ENCODE results near the gene RNF150. TPM values are rescaled to one million over a fixed set of nuclear protein-coding genes. Genes with fewer than 3 reads are reported as not detected.

Gene RNF150
- total and polyA plus RNA-seq, 2 of the 8 experiments (the other 6 are each of a cell fraction or from before 2014, with no cell fraction given) = 3.4 to 4.8 TPM

DNA sequence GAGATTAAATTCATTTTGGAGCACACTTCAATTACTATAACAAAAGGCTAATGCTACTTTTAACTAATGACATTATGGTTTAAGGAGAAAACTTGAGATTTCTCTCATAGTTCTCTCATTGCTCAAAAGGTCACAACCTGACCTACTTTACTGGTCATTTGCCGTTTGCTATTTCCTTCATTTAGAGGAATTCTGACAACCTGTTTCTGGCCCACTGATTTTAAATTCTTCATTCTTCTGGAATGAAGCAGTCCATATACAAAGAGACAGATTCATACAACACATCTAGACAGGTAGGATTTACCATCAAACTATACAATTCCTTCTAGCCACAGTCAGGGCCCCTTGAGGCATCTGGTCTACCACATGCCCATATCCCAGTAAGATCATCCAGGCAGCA is 14.2 kb downstream of the RNF150 start:
- Histone ChIP-seq H3K27ac (ENCODE audit: low read depth, low read length) (no peak overlapping the region), H3K18ac (ENCODE audit: extremely low read depth, low read length) (no peak overlapping the region), H3K79me2 (ENCODE audit: control insufficient read depth in 1 of 2, insufficient read depth in 2 of 2, low read length in 2 of 2) (no peaks in the 10 kb centered on the region), H2AK5ac (ENCODE audit: low read depth, low read length) (no peak overlapping the region), H3K56ac (replicated peaks; ENCODE audit: insufficient read length, low read depth, low read length) (no peak overlapping the region), H3K27me3 (replicated peaks in 1 of 4; ENCODE audit: control insufficient read depth in 3 of 4, extremely low read depth in 1 of 4, insufficient read depth in 3 of 4, low read length in 3 of 4) (no peaks in the 10 kb centered on the region), H4K8ac (ENCODE audit: extremely low read depth, insufficient read depth, low read length) (no peak overlapping the region), H3K4me1 (replicated peaks in 1 of 4; ENCODE audit: control insufficient read depth in 3 of 4, insufficient read depth in 4 of 4, low read length in 3 of 4) (peaks cover 0 to 6% (median 0%) of the 10 kb centered on the region in 4 experiments; a peak in 2 of 7 replicates), H3K4me3 (ENCODE audit: extremely low read depth in 1 of 4, insufficient read depth in 2 of 4, low read depth in 3 of 4, low read length in 4 of 4) (no peak overlapping the region), H3K79me1 (ENCODE audit: low read depth, low read length) (no peaks in the 10 kb centered on the region), H4K5ac (ENCODE audit: insufficient read length, low read depth, low read length) (no peak overlapping the region), H3K9me3 (ENCODE audit: insufficient read depth in 2 of 2, low read depth in 1 of 2, low read length in 1 of 2) (no peaks in the 10 kb centered on the region), H2BK12ac (ENCODE audit: low read depth, low read length) (no peak overlapping the region), H2AFZ (ENCODE audit: low read length) (no peak overlapping the region), H3K4ac (replicated peaks; ENCODE audit: insufficient read length, low read depth, low read length) (no peak overlapping the region), H2BK120ac (replicated peaks; ENCODE audit: low read depth, low read length) (no peak overlapping the region), H4K20me1 (replicated peaks in 1 of 2; ENCODE audit: control insufficient read depth in 1 of 2, insufficient read depth in 2 of 2, low read length in 2 of 2) (no peaks in the 10 kb centered on the region), H3K14ac (ENCODE audit: insufficient read length) (no peak overlapping the region), H3K4me2 (ENCODE audit: insufficient read depth in 1 of 2, low read depth in 2 of 2, low read length in 2 of 2) (no peak overlapping the region), H3K23ac (ENCODE audit: insufficient read length) (no peak overlapping the region), H2BK15ac (ENCODE audit: low read length) (no peak overlapping the region), H3K36me3 (ENCODE audit: control insufficient read depth in 2 of 4, insufficient read depth in 4 of 4, low read length in 3 of 4) (no peaks in the 10 kb centered on the region), H2BK20ac (ENCODE audit: low read length) (no peak overlapping the region), H3K9ac (replicated peaks in 1 of 4; ENCODE audit: extremely low read depth in 1 of 4, low read depth in 3 of 4, low read length in 3 of 4) (no peak overlapping the region), H2BK5ac (ENCODE audit: low read depth, low read length) (no peak overlapping the region), H4K91ac (replicated peaks; ENCODE audit: insufficient read length, low read length) (no peak overlapping the region), H3K23me2 (ENCODE audit: low read depth, low read length) (no peaks in the 10 kb centered on the region)
- FAIRE-seq = no peak
- POLR2A ChIA-PET (ENCODE audit: partially characterized antibody) = no interaction called here
- DNase-seq (ENCODE audit: low read depth in 1 of 2, low spot score in 2 of 2) = no peak
- CTCF ChIA-PET (ENCODE audit: partially characterized antibody) = interaction anchor here (1.7 kb wide), 1 partner anchor 15 kb away, joined by 7 read pairs; the partner anchor contains the start of gene RNF150
- no peak for TF ChIP-seq KDM1A (IDR thresholded peaks at IDR 0.05; ENCODE audit: borderline replicate concordance, low read length)
- no peak for TF ChIP-seq HDAC6 (IDR thresholded peaks at IDR 0.05; ENCODE audit: low read depth, low read length)
- no peak for TF ChIP-seq SIRT6 (IDR thresholded peaks at IDR 0.05; ENCODE audit: low read length)
- TF ChIP-seq EP300 (IDR thresholded peaks at IDR 0.05; ENCODE audit: borderline replicate concordance in 1 of 2, low read depth in 2 of 2, low read length in 2 of 2) = no peak
- no peak for TF ChIP-seq NRF1 (IDR thresholded peaks at IDR 0.05; ENCODE audit: low read depth, low read length)
- no peak for TF ChIP-seq EZH2 (IDR thresholded peaks at IDR 0.05; ENCODE audit: low read depth, low read length, severe bottlenecking)
- no peak for TF ChIP-seq GTF2F1 (IDR thresholded peaks at IDR 0.05; ENCODE audit: borderline replicate concordance, low read depth, low read length)
- TF ChIP-seq CBX5 (IDR thresholded peaks at IDR 0.05; ENCODE audit: low read depth, low read length) = no peak
- TF ChIP-seq RAD21 (IDR thresholded peaks at IDR 0.05 in 1 of 2, conservative IDR thresholded peaks at IDR 0.05 in 1 of 2; ENCODE audit: low read depth in 2 of 2, low read length in 2 of 2) = no peak
- no peak for TF ChIP-seq CEBPB (IDR thresholded peaks at IDR 0.05; ENCODE audit: low read depth, low read length)
- TF ChIP-seq, protein P1, sequence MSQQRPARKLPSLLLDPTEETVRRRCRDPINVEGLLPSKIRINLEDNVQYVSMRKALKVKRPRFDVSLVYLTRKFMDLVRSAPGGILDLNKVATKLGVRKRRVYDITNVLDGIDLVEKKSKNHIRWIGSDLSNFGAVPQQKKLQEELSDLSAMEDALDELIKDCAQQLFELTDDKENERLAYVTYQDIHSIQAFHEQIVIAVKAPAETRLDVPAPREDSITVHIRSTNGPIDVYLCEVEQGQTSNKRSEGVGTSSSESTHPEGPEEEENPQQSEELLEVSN (IDR thresholded peaks at IDR 0.05) = no peak
- TF ChIP-seq CTBP2 (IDR thresholded peaks at IDR 0.05; ENCODE audit: borderline replicate concordance, insufficient read depth, insufficient read length, low read length) = no peak
- no peak for TF ChIP-seq TBP (IDR thresholded peaks at IDR 0.05; ENCODE audit: low read depth, low read length)
- 87% methylated on average over 1 of the region's 1 CpG; no CpG with 5 or more reads in 1 of the 2 experiments for WGBS, 2 experiments (ENCODE audit: extremely low coverage in 1 of 2, insufficient coverage in 1 of 2, insufficient read length in 1 of 2, insufficient replicate concordance in 2 of 2, low coverage in 1 of 2, low lambda C conversion rate in 2 of 2, missing lambda C conversion rate in 1 of 2)

All from H1 (cell line).